SK-N-SH (cell line): ENCODE results near the gene CTNND1. TPM values are rescaled to one million over a fixed set of nuclear protein-coding genes. Genes with fewer than 3 reads are reported as not detected.
A peak's percentile ranks its signal among the peaks of the same experiment; 100 is the strongest.

ENCODE experiments used
- CTCF ChIA-PET: fragments of 300-600, 350-600 bp; formaldehyde crosslinking; extraction: SDS; loops from one replicate; lab custom pipeline; 2021; lab: Yijun Ruan, JAX
- POLR2A ChIA-PET: fragments of 350-600 bp; sonication (Branson Sonifier 250); formaldehyde crosslinking; extraction: SDS; loops from one replicate; lab custom pipeline; 2020; ENCODE audit warnings: antibody characterized with exemption, inconsistent platforms; lab: Yijun Ruan, JAX
- DNase-seq: peaks from one replicate; pipeline ENCODE4 v3.0.0; 2012
- H2AFZ ChIP-seq: fragments of 200-600 bp; sonication (generic); 2 replicates; pipeline ENCODE4 v1.8.1; 2016; ENCODE audit warnings: antibody characterized with exemption, mild to moderate bottlenecking, low read depth
- H3F3A ChIP-seq: fragments of 200-600 bp; sonication (generic); replicated peaks from 2 replicates; pipeline ENCODE3; 2016; ENCODE audit warnings: antibody characterized with exemption, mild to moderate bottlenecking; ENCODE audit not compliant: insufficient read depth
- H3K27ac ChIP-seq, 2 experiments: fragments of 200-500 bp in 1 of 2; fragments of 200-600 bp in 1 of 2; sonication (Bioruptor generic) in 1 of 2; sonication (generic), shearing (Covaris generic) in 1 of 2; 2 replicates each; pipeline versions ENCODE4 v1.5.1 to v1.6.1; 2014 to 2016; ENCODE audit warnings: low read depth in 2 of 2, inconsistent platforms in 1 of 2, low read length in 1 of 2, mild to moderate bottlenecking in 1 of 2, mixed read lengths in 1 of 2
- H3K27me3 ChIP-seq: fragments of 200-600 bp; sonication (generic), shearing (Covaris generic); 2 replicates; pipeline ENCODE4 v1.6.1; 2016; ENCODE audit warnings: mixed run types; ENCODE audit not compliant: insufficient read depth
- H3K36me3 ChIP-seq, 2 experiments: fragments of 200-500 bp in 1 of 2; fragments of 200-600 bp in 1 of 2; sonication (Bioruptor generic) in 1 of 2; sonication (generic) in 1 of 2; replicated peaks in 1 of 2; 2 replicates each; pipeline versions ENCODE3 to v1.5.1; 2014 to 2016; ENCODE audit warnings: low read length in 1 of 2, mild to moderate bottlenecking in 1 of 2; ENCODE audit not compliant: insufficient read depth in 2 of 2, control insufficient read depth in 1 of 2
- H3K4me1 ChIP-seq, 2 experiments: fragments of 200-500 bp in 1 of 2; fragments of 200-600 bp in 1 of 2; sonication (Bioruptor generic) in 1 of 2; sonication (generic), shearing (Covaris generic) in 1 of 2; 2 replicates each; pipeline versions ENCODE4 v1.5.1 to v1.6.1; 2014 to 2016; ENCODE audit warnings: low read depth in 1 of 2, low read length in 1 of 2, mixed run types in 1 of 2; ENCODE audit not compliant: insufficient read depth in 2 of 2, control insufficient read depth in 1 of 2
- H3K4me2 ChIP-seq: fragments of 200-600 bp; sonication (generic), shearing (Covaris generic); 2 replicates; pipeline ENCODE4 v1.6.1; 2017; ENCODE audit warnings: mixed run types
- H3K4me3 ChIP-seq, 2 experiments: fragments of 200-500 bp in 1 of 2; fragments of 200-600 bp in 1 of 2; sonication (Bioruptor generic) in 1 of 2; sonication (generic), shearing (Covaris generic) in 1 of 2; 2 replicates each; pipeline versions ENCODE4 v1.5.1 to v1.8.1; 2014 to 2016; ENCODE audit warnings: low read depth in 2 of 2, inconsistent platforms in 1 of 2, low read length in 1 of 2, mild to moderate bottlenecking in 1 of 2, mixed read lengths in 1 of 2, moderate library complexity in 1 of 2
- H3K79me2 ChIP-seq: fragments of 200-600 bp; sonication (generic); 2 replicates; pipeline ENCODE4 v1.8.1; 2017; ENCODE audit warnings: mild to moderate bottlenecking; ENCODE audit not compliant: insufficient read depth
- H3K9ac ChIP-seq: fragments of 200-600 bp; sonication (generic); 2 replicates; pipeline ENCODE4 v1.6.1; 2017; ENCODE audit warnings: mixed run types
- H3K9me2 ChIP-seq: fragments of 200-600 bp; sonication (generic); 2 replicates; pipeline ENCODE4 v1.6.1; 2017; ENCODE audit warnings: mixed run types
- H3K9me3 ChIP-seq: fragments of 200-600 bp; sonication (generic); 2 replicates; pipeline ENCODE4 v1.6.1; 2017; ENCODE audit warnings: mixed run types, mild to moderate bottlenecking, moderate library complexity
- H4K20me1 ChIP-seq: fragments of 200-600 bp; sonication (generic); 2 replicates; pipeline ENCODE4 v1.6.1; 2017; ENCODE audit warnings: mild to moderate bottlenecking, mixed run types; ENCODE audit not compliant: insufficient read depth
- CHD2 ChIP-seq: fragments of 150-350 bp; IDR thresholded peaks from 2 replicates; pipeline ENCODE4 v1.6.1; 2018; ENCODE audit warnings: low read length; ENCODE audit not compliant: partially characterized antibody
- ELF1 ChIP-seq: IDR thresholded peaks from 2 replicates; pipeline ENCODE4 v1.4.0; 2012
- EP300 ChIP-seq, 2 experiments: IDR thresholded peaks; 2 replicates each; pipeline versions ENCODE4 v1.4.0 to v1.6.1; 2012; ENCODE audit warnings: borderline replicate concordance in 1 of 2, low read depth in 1 of 2, low read length in 1 of 2
- FOXM1 ChIP-seq: IDR thresholded peaks from 2 replicates; pipeline ENCODE4 v1.4.0; 2012; ENCODE audit warnings: low read depth, mild to moderate bottlenecking
- GABPA ChIP-seq: IDR thresholded peaks from 2 replicates; pipeline ENCODE4 v1.4.0; 2012; ENCODE audit warnings: low read depth, mild to moderate bottlenecking
- GATA2 ChIP-seq: sonication (generic); formaldehyde crosslinking; IDR thresholded peaks from 2 replicates; pipeline ENCODE4 v1.5.0; 2020; ENCODE audit warnings: mild to moderate bottlenecking, missing genetic modification reagents
- IRF3 ChIP-seq: fragments of 150-350 bp; IDR thresholded peaks from 2 replicates; pipeline ENCODE4 v1.6.1; 2016; ENCODE audit warnings: mild to moderate bottlenecking, low read depth, low read length
- MEF2A ChIP-seq: IDR thresholded peaks from 2 replicates; pipeline ENCODE4 v1.4.0; 2012; ENCODE audit warnings: low read depth, borderline replicate concordance
- MXI1 ChIP-seq: IDR thresholded peaks from 2 replicates; pipeline ENCODE4 v1.6.1; 2012; ENCODE audit warnings: mild to moderate bottlenecking, low read depth, low read length, improper control_type of control experiment
- POLR2AphosphoS5 ChIP-seq: IDR thresholded peaks from 2 replicates; pipeline ENCODE4 v1.6.1; 2012; ENCODE audit warnings: low read depth, low read length
- SMC3 ChIP-seq: IDR thresholded peaks from 2 replicates; pipeline ENCODE4 v1.6.1; 2012; ENCODE audit warnings: low read depth, low read length, improper control_type of control experiment
- TAF1 ChIP-seq: IDR thresholded peaks from 2 replicates; pipeline ENCODE4 v1.6.1; 2012; ENCODE audit warnings: low read depth, mild to moderate bottlenecking, low read length, moderate library complexity, borderline replicate concordance
- TCF12 ChIP-seq: IDR thresholded peaks from 2 replicates; pipeline ENCODE4 v1.4.0; 2012
- YY1 ChIP-seq: IDR thresholded peaks from 2 replicates; pipeline ENCODE4 v1.4.0; 2012; ENCODE audit warnings: low read depth, mild to moderate bottlenecking
- WGBS: methylation state at CpG from one replicate; pipeline ENCODE4 v1.1.6; 2017; ENCODE audit warnings: low lambda C conversion rate; 5-methylcytosine and 5-hydroxymethylcytosine counted together
- polyA plus RNA-seq, 3 experiments: library from polyadenylated mRNA; depleted of rRNA; stranded (reverse); fragments of >200 nt; gene quantifications; 2 replicates each; pipeline ENCODE4 v1.2.3, GENCODE V29; 2012
- TF ChIP-seq, protein P1 (sequence below): fragments of 150-350 bp; IDR thresholded peaks from 2 replicates; pipeline ENCODE4 v1.6.1; 2017; ENCODE audit warnings: antibody characterized with exemption, low read length, low read depth, borderline replicate concordance
- TF ChIP-seq, protein P2 (sequence below): IDR thresholded peaks from 2 replicates; pipeline ENCODE4; 2012
- TF ChIP-seq, protein P3 (sequence below): IDR thresholded peaks from 2 replicates; pipeline ENCODE4 v1.4.0; 2012; ENCODE audit warnings: low read depth

CTNND1 gene
- polyA plus RNA-seq, 1 of the 3 experiments (the other 2 are of a cell fraction), result 39.4 TPM

DNA sequence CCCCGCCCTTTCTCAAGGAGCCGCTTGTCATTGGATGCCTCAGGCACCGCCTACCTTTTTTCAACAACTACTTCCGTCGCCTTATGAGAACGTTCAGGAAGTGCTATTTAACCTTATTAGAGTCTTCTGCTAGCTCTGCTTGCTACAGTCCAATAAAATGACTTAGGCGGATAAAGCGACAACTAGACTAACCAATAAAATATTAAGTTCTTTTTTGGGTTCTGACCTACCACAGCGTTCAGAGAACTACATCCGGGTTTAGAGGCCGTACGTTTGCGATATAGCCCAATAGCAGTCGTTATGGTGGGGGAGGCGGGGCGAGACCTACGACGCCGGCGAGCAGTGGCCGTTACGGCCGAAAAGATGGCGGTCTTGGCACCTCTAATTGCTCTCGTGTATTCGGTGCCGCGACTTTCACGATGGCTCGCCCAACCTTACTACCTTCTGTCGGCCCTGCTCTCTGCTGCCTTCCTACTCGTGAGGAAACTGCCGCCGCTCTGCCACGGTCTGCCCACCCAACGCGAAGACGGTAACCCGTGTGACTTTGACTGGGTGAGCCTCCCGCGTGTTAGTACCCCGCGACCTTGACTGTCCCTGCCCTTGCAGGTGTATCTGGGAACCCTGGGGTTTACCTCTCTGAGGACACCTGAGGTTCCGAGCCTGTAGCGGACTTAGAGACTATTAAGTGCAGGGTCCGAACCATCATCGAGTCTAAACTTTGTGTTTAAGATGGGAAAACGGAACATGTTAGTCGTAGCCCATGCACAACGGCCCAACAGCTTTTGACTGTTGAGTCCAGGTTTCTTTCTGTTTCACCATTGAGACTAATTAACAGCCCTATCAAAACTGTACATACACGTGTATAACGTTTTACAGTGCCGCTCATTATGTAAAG lies 49.1 kb upstream of the CTNND1 start, which contains the start of gene TMX2:
TMX2 (plus strand) TSS at position 338 of the 895 bp plus-strand sequence; CDS start at position 364, 26 bp downstream.
- H3K27ac ChIP-seq, result peak within 1 kb of the TSS; percentile 90 to 94
- H3K4me3 ChIP-seq, result peak within 1 kb of the TSS; percentile 94 to 98
- H3K79me2 ChIP-seq, result peaks cover 83% of the 10 kb centered on the region
- CTCF ChIA-PET, result interaction anchor here (0.9 to 1.4 kb wide), 4 partner anchors 68 to 185 kb away, joined by 3 to 5 read pairs (median 4); no protein-coding TSS in a partner anchor
- H2AFZ ChIP-seq, result peak within 1 kb of the TSS; percentile 87
- no peaks in the 10 kb centered on the region; the same call in 1 of the 2 replicates for H4K20me1 ChIP-seq
- H3K4me1 ChIP-seq, result peaks cover 14 to 20% of the 10 kb centered on the region in 2 experiments; a peak in 3 of 4 replicates
- peak; percentile 45; the same call in 1 of the 2 replicates for TF ChIP-seq MXI1
- TF ChIP-seq, protein P1, sequence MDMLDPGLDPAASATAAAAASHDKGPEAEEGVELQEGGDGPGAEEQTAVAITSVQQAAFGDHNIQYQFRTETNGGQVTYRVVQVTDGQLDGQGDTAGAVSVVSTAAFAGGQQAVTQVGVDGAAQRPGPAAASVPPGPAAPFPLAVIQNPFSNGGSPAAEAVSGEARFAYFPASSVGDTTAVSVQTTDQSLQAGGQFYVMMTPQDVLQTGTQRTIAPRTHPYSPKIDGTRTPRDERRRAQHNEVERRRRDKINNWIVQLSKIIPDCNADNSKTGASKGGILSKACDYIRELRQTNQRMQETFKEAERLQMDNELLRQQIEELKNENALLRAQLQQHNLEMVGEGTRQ, result no peak
- TF ChIP-seq EP300 (IDR thresholded peaks at IDR 0.05; ENCODE audit: borderline replicate concordance in 1 of 2, low read depth in 1 of 2, low read length in 1 of 2), result no peak
- TF ChIP-seq FOXM1, result no peak
- peak; percentile 67 for TF ChIP-seq IRF3
- TF ChIP-seq, protein P2, sequence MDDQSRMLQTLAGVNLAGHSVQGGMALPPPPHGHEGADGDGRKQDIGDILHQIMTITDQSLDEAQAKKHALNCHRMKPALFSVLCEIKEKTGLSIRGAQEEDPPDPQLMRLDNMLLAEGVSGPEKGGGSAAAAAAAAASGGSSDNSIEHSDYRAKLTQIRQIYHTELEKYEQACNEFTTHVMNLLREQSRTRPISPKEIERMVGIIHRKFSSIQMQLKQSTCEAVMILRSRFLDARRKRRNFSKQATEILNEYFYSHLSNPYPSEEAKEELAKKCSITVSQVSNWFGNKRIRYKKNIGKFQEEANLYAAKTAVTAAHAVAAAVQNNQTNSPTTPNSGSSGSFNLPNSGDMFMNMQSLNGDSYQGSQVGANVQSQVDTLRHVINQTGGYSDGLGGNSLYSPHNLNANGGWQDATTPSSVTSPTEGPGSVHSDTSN, result peak; percentile 94
- TF ChIP-seq SMC3, result no peak
- TF ChIP-seq GATA2 (CRISPR knock-in tag), result no peak
- TF ChIP-seq, protein P3, sequence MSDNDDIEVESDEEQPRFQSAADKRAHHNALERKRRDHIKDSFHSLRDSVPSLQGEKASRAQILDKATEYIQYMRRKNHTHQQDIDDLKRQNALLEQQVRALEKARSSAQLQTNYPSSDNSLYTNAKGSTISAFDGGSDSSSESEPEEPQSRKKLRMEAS, result peak; percentile 40; the same call in 1 of the 2 replicates
- peak; percentile 78 for TF ChIP-seq ELF1
- TF ChIP-seq YY1, result peak; percentile 93
- TF ChIP-seq CHD2, result peak; percentile 94
- TF ChIP-seq POLR2AphosphoS5, result peak; percentile 43
- TF ChIP-seq GABPA, result peak; percentile 94
- TF ChIP-seq MEF2A, result no peak
- TF ChIP-seq TAF1, result peak; percentile 70; the same call in 1 of the 2 replicates
- TF ChIP-seq TCF12, result no peak
- no peaks in the 10 kb centered on the region for H3K9me3 ChIP-seq
- DNase-seq, result peak; percentile 92
- WGBS, result 1% methylated on average over 40 of the region's 53 CpGs
- H3K36me3 ChIP-seq, result peaks cover 0 to 15% of the 10 kb centered on the region in 2 experiments
- peak within 1 kb of the TSS; percentile 89 for H3K9ac ChIP-seq
- H3K9me2 ChIP-seq, result no peaks in the 10 kb centered on the region
- H3F3A ChIP-seq, result no peaks in the 10 kb centered on the region
- no peaks in the 10 kb centered on the region for H3K27me3 ChIP-seq
- H3K4me2 ChIP-seq, result peak within 1 kb of the TSS; percentile 84
- POLR2A ChIA-PET, result interaction anchor here (0.5 to 2.0 kb wide), 6 partner anchors 9 to 387 kb away, joined by 3 to 9 read pairs (median 4); partner anchors contain the start of gene SELENOH
